Hepatocyte (in vitro differentiated cells): ENCODE measurements around the gene STEAP3. TPM values are rescaled to one million over a fixed set of nuclear protein-coding genes. Genes with fewer than 3 reads are reported as not detected.

Source experiments
- DNase-seq: peaks from one replicate; pipeline ENCODE4 v3.0.0-alpha.2; 2016; ENCODE audit warnings: low spot score
- H2AFZ ChIP-seq: fragments of 200-600 bp; sonication (generic); 2 replicates; pipeline ENCODE4 v1.6.0; 2016; ENCODE audit warnings: antibody characterized with exemption, mild to moderate bottlenecking
- H3K27ac ChIP-seq: fragments of 200-600 bp; sonication (generic); 2 replicates; pipeline ENCODE4 v1.5.1; 2016; ENCODE audit warnings: mild to moderate bottlenecking
- H3K27me3 ChIP-seq: fragments of 200-600 bp; sonication (generic); 2 replicates; pipeline ENCODE4 v1.6.1; 2016
- H3K36me3 ChIP-seq: fragments of 200-600 bp; sonication (generic); replicated peaks from 2 replicates; pipeline ENCODE4 v1.5.1; 2016; ENCODE audit warnings: low read depth; ENCODE audit not compliant: insufficient read depth
- H3K4me1 ChIP-seq: fragments of 200-600 bp; sonication (generic); 2 replicates; pipeline ENCODE4 v1.5.1; 2016; ENCODE audit warnings: mild to moderate bottlenecking, moderate library complexity; ENCODE audit not compliant: insufficient read depth
- H3K4me2 ChIP-seq: fragments of 200-600 bp; sonication (generic); 2 replicates; pipeline ENCODE4 v1.6.0; 2016
- H3K4me3 ChIP-seq: fragments of 200-600 bp; sonication (generic); 2 replicates; pipeline ENCODE4 v1.5.1; 2016; ENCODE audit warnings: mild to moderate bottlenecking
- H3K79me2 ChIP-seq: fragments of 200-600 bp; sonication (generic); 2 replicates; pipeline ENCODE4 v1.6.0; 2017; ENCODE audit warnings: mild to moderate bottlenecking
- H3K9me2 ChIP-seq: fragments of 200-600 bp; sonication (generic); replicated peaks from 2 replicates; pipeline ENCODE4 v1.6.0; 2017; ENCODE audit warnings: mild to moderate bottlenecking; ENCODE audit not compliant: insufficient read depth
- H3K9me3 ChIP-seq: fragments of 200-600 bp; sonication (generic); 2 replicates; pipeline ENCODE4 v1.5.1; 2016; ENCODE audit warnings: low read depth, mild to moderate bottlenecking
- H4K20me1 ChIP-seq: fragments of 200-600 bp; sonication (generic); 2 replicates; pipeline ENCODE4 v1.6.0; 2016; ENCODE audit warnings: mild to moderate bottlenecking; ENCODE audit not compliant: insufficient read depth, poor library complexity, severe bottlenecking
- CTCF ChIP-seq: fragments of 200-600 bp; sonication (generic); IDR thresholded peaks from 2 replicates; pipeline ENCODE4 v1.5.1; 2016; ENCODE audit warnings: antibody characterized with exemption, mild to moderate bottlenecking; ENCODE audit not compliant: poor library complexity
- EZH2 ChIP-seq: fragments of 200-600 bp; sonication (generic); IDR thresholded peaks from 2 replicates; pipeline ENCODE4 v1.6.1; 2016; ENCODE audit warnings: antibody characterized with exemption, mild to moderate bottlenecking, borderline replicate concordance
- EZH2phosphoT487 ChIP-seq: fragments of 200-600 bp; sonication (generic); IDR thresholded peaks from one replicate; pipeline ENCODE4 v1.6.1; 2018; ENCODE audit warnings: antibody characterized with exemption, mild to moderate bottlenecking, low read depth, moderate library complexity; ENCODE audit not compliant: unreplicated experiment, severe bottlenecking
- WGBS: methylation state at CpG from one replicate; pipeline ENCODE4 v1.1.6; 2016; ENCODE audit warnings: low lambda C conversion rate; ENCODE audit errors: missing lambda C conversion rate; 5-methylcytosine and 5-hydroxymethylcytosine counted together
- polyA plus RNA-seq: library from polyadenylated mRNA; unstranded; fragments of >200 nt; fragmentation: Nextera tagmentation; extraction: Ambion mirVana; gene quantifications from 2 replicates; pipeline ENCODE4 v1.2.1, GENCODE V29; 2016
- total RNA-seq: library from RNA; depleted of rRNA; stranded (reverse); fragments of >200 nt; gene quantifications from 2 replicates; pipeline ENCODE4 v1.2.3, GENCODE V29; 2014

The STEAP3 gene
- total and polyA plus RNA-seq, 2 experiments from 2014 or later = 11.2 to 12.0 TPM

- no peaks in the 10 kb centered on the region for H3K79me2 ChIP-seq
Measured at GRCh38 chr2:119227346-119227745, 3.7 kb downstream of the STEAP3 start.

GRCh38 chr2:119228136-119228535, 4.5 kb downstream of the STEAP3 start:
- no peak for DNase-seq
- no peak overlapping the region for H3K27ac ChIP-seq
- H3K9me3 ChIP-seq = no peaks in the 10 kb centered on the region
- no peaks in the 10 kb centered on the region for H3K9me2 ChIP-seq
- no peaks in the 10 kb centered on the region for H4K20me1 ChIP-seq
- no peak for TF ChIP-seq EZH2
- TF ChIP-seq EZH2phosphoT487 = no peak
- TF ChIP-seq CTCF = no peak
- no peaks in the 10 kb centered on the region for H3K79me2 ChIP-seq
- peaks cover 22% of the 10 kb centered on the region for H3K4me1 ChIP-seq
- peaks cover 9% of the 10 kb centered on the region for H3K27me3 ChIP-seq
- no peak overlapping the region for H3K4me3 ChIP-seq
- H3K36me3 ChIP-seq = no peaks in the 10 kb centered on the region
- H2AFZ ChIP-seq = no peak overlapping the region
- H3K4me2 ChIP-seq = no peak overlapping the region
- 89% methylated on average over 5 of the region's 5 CpGs for WGBS

More at GRCh38 chr2:119227346-119227745, 3.7 kb downstream of the STEAP3 start:
- H2AFZ ChIP-seq = no peak overlapping the region
- DNase-seq = no peak
- H3K4me2 ChIP-seq = no peak overlapping the region
- H3K27me3 ChIP-seq = peaks cover 9% of the 10 kb centered on the region
- no peak for TF ChIP-seq EZH2phosphoT487
- TF ChIP-seq EZH2 = no peak
- no peak for TF ChIP-seq CTCF
- H4K20me1 ChIP-seq = no peaks in the 10 kb centered on the region
- no peak overlapping the region for H3K4me3 ChIP-seq
- H3K4me1 ChIP-seq = peaks cover 25% of the 10 kb centered on the region
- H3K27ac ChIP-seq = no peak overlapping the region
- H3K36me3 ChIP-seq = no peaks in the 10 kb centered on the region
- H3K9me2 ChIP-seq = no peaks in the 10 kb centered on the region
- 93% methylated on average over 12 of the region's 12 CpGs for WGBS
- no peaks in the 10 kb centered on the region for H3K9me3 ChIP-seq

GRCh38 chr2:119228964-119229363, 5.3 kb downstream of the STEAP3 start:
- Histone ChIP-seq H3K4me1 (peaks cover 16% of the 10 kb centered on the region), H3K79me2 (no peaks in the 10 kb centered on the region), H3K9me3 (no peaks in the 10 kb centered on the region), H3K4me2 (no peak overlapping the region), H2AFZ (no peak overlapping the region), H3K4me3 (no peak overlapping the region), H4K20me1 (no peaks in the 10 kb centered on the region), H3K27ac (no peak overlapping the region), H3K9me2 (no peaks in the 10 kb centered on the region), H3K27me3 (peaks cover 8% of the 10 kb centered on the region), H3K36me3 (no peaks in the 10 kb centered on the region)
- 95% methylated on average over 7 of the region's 7 CpGs for WGBS
- TF ChIP-seq CTCF (no peak), EZH2 (no peak), EZH2phosphoT487 (no peak)
- no peak for DNase-seq

GRCh38 chr2:119229716-119230115, 6.1 kb downstream of the STEAP3 start:
- H3K27me3 ChIP-seq = peaks cover under 1% of the 10 kb centered on the region
- H3K4me1 ChIP-seq = peaks cover 9% of the 10 kb centered on the region
- H3K9me3 ChIP-seq = no peaks in the 10 kb centered on the region
- no peak overlapping the region for H3K4me3 ChIP-seq
- H4K20me1 ChIP-seq = no peaks in the 10 kb centered on the region
- TF ChIP-seq EZH2 (no peak), CTCF (no peak), EZH2phosphoT487 (no peak)
- H3K79me2 ChIP-seq = no peaks in the 10 kb centered on the region
- no peaks in the 10 kb centered on the region for H3K36me3 ChIP-seq
- no peak for DNase-seq
- WGBS = 52% methylated on average over 3 of the region's 3 CpGs
- H3K4me2 ChIP-seq = no peak overlapping the region
- no peaks in the 10 kb centered on the region for H3K9me2 ChIP-seq
- H2AFZ ChIP-seq = no peak overlapping the region
- no peak overlapping the region for H3K27ac ChIP-seq
